Activated T-helper 9 cell treated with anti-CD3 and anti-CD28 coated beads, Interleukin-2, amount 50 U/mL, for 16 hours (primary cell): ENCODE results near the gene DCST1.
A peak's percentile ranks its signal among the peaks of the same experiment; 100 is the strongest.

ENCODE experiments used
- DNase-seq: peaks from one replicate; pipeline ENCODE4 v3.0.0-alpha.2; 2020; ENCODE audit warnings: low read depth

DCST1 gene

DNA sequence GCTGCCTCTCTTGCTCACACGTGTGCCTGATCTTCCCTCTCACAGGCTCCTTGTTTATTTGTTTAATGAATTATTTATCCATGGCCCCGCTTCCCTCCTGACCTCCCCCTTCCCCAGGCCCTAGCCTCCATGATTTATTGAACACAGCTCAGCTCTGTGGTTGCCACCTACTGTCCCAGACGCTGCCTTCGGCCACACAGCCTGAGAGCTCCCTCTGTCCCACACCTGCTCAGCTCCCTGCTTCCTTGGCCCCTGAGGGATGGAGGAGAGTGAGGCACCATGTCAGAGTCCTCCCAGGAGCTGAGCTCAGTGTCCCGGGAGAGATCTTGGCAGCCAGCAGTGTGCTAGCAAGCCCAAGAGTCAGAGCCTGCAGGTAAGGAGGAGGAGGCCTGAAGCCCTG lies 41.9 kb downstream of the DCST1 start:
- DNase-seq = no peak

DNA sequence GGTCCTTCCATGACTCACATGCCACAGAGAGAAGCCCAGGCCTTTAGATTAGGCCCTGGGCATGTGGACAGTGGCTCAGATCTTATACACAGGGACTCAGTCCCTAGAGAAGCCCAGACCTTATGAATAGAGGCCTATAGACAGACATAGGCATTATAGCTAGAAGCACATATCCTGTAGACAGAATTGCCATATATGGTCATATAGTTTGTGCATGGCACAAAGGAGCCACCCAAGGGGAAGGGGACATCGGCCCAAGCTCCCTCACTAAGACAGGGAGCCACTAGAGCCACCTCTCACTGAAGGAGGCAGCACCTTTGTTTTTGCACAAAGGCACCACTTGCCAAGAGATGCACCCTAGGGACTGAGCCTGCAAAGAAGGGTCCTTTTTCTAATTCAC lies 42.7 kb downstream of the DCST1 start:
- no peak for DNase-seq

DNA sequence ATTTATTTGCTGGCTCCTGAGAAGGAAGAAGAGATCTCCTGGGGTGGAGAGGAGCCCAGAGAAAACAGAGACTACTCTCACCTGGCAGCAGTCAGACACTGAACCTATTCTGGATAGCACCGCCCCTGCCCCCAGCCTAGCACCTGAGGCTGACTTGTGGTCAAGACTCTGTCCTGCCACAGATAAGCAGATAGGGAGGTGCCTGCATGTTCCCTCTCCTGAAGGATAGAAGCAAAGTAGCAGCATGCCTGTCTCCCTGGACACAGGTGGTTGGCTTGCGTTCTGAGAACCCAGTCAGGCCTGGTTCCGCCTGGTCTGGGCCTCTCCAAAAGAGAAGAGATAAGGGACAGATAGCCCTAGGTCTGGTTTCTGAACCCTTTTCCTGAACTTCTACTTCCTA lies 43.7 kb downstream of the DCST1 start:
- no peak for DNase-seq

DNA sequence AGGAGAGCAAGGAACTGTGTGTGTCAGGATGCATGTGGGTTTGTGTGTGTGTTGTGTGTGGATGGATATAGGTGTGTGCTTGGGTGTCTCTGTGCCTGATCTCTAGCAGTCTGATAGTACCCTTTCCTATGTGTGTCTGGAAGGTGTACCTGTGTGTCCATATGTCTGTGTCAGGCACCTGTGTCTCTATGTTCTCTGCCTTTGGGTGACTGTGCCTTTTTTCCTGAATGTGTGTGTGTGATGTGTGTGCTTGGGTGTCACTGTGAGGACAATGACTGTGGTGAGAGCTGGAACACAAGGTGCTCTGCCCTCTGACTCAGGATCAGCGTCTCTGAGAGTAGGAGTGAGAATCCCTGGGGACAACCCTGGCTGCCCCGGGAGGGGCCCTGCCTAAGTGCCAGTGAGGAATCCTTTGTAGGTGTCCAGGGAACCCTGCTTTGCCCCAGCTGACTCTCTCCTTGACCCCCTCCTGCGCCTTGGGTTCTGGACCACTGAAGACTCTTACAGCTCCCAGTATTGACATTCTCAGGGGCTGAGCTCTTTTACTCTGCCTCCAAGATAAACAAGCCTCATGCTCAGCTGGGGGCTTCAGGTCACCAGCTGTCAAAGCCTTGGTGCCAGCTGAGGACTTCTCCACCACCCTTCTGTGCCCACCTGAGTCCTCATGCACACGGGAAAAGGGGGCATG lies 44.3 kb downstream of the DCST1 start:
- DNase-seq = no peak

DNA sequence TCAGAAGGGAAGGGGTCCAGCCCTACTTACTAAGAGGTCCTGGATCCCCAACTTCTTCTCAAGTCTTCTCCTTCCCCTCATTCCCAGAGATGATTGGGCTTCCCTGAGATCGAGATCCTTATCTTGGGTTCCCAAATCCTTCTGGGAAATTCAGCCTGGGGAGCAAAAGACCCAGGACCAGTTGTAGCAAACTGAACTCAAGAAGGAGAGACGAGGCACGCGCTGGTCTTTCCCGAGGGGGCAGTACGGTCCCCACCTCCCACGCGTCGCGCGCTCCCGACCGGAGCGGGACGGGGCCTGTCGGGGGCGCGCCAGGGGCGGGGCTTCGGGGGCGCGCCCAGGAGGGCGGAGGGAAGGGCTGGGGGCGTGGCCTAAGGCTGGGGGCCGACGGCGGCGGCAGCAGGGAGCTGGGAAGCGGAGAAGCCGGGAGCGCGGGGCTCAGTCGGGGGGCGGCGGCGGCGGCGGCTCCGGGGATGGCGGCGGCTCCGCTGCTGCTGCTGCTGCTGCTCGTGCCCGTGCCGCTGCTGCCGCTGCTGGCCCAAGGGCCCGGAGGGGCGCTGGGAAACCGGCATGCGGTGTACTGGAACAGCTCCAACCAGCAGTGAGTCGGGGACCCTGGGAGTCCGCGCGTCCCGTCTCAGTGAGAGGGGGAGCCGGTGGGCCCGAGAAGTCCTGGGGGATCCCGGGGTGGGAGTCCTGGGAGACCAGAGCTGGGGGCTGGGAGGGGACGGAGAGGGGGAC lies 45.0 kb downstream of the DCST1 start, which contains the start of gene EFNA3:
TSS of gene EFNA3 (plus strand) at position 369 of the 741 bp plus-strand sequence. CDS start at position 474, 105 bp downstream.
- peak; percentile 58 for DNase-seq

DNA sequence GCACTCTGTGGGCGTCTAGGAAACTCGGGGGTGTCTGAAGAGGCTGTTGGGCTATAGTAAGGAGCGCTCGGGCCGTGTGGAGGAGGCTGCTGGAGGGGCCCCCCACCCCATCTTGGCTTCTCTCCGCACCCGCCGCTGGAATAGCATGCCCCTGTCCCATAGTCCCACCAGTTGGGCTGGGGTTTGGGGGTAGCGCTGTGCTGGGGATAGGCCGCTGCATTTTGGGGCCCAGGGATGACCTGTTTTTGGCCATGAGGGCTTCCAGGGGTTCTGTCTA lies 45.5 kb downstream of the DCST1 start:
- DNase-seq = no peak

DNA sequence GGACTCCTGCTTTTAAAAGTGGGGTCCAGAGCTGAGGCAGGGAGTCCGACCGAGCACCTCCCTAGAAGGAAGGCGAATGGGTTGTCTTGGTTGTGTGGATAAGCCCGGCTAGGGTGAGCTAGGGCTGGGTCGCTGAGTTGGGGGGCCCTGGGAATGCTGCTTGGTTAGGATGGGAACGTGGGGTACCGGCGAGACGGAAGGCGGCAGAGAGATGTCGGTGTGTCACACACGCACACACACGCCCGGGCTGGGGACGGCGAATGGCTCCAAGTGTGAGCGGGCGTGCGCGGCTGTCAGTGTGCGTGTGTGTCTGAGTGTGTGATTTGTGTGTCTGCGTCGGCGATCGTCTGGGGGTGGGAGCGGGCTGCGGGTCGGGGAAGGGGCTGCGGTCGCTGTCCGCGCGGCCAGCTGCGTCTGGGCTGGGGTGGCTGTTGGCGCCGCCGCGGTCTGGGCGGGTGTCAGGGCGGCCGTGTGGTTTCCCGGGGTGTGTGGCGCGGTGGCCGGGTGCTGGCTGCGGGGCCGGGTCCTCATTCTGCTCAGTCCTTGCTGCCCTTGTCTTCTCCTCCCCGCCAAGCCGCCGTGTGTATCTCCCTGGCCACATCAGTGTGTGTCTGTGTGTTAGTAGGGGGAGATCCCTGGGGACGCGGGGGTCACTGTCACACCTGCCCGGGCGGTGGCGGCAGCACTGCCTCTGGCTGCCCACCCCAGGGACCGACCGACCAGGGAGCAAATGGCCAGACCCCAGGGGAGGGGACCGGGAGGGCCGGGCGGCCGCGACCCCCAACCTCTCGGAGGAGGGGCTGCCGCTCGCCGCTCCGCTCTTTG lies 46.1 kb downstream of the DCST1 start:
- DNase-seq = no peak

DNA sequence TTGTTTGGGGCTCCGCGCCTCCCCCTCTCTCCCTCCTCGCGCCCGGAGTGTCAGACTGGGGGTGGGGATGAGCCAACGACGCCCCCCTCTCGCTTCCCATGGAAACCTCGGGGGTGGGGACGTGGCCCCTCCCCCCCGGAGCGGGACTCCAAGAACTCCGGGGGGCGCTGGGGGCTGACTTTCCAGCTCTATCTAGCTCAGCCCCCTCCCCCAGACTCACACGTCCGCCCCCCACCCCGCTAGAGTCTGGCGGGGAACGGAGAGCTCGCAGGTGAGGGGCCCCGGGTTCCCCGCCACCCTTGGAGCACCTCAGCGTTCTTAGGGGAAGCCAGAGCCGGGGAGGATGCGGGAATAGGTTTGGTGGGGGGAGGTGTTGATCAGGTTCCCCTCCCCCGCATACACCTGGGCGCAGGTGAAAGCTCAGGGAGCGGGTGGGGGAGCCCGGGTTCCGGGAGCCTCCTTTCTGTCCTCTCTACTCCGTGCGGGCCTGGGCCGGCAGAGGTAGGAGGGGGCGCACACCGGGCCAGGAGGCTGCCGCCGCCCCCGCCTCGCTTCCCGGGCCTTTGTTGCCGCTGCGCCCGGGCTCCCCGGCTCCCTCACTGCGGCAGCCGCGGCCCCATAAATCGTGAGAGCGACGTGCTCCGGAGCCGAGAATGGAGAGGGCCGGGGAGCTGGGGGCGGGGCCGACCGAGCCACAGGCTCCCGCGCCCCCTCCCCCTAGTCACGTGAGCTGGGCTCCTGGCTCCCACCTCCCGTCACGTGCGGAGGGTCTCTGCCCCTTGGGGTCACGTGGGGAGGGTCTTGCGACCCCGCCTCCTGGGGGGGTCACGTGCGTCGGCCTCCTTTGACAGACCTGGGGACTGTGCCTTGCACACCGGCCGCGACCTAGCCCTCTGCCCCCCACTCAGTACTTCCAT lies 46.9 kb downstream of the DCST1 start:
- no peak for DNase-seq

DNA sequence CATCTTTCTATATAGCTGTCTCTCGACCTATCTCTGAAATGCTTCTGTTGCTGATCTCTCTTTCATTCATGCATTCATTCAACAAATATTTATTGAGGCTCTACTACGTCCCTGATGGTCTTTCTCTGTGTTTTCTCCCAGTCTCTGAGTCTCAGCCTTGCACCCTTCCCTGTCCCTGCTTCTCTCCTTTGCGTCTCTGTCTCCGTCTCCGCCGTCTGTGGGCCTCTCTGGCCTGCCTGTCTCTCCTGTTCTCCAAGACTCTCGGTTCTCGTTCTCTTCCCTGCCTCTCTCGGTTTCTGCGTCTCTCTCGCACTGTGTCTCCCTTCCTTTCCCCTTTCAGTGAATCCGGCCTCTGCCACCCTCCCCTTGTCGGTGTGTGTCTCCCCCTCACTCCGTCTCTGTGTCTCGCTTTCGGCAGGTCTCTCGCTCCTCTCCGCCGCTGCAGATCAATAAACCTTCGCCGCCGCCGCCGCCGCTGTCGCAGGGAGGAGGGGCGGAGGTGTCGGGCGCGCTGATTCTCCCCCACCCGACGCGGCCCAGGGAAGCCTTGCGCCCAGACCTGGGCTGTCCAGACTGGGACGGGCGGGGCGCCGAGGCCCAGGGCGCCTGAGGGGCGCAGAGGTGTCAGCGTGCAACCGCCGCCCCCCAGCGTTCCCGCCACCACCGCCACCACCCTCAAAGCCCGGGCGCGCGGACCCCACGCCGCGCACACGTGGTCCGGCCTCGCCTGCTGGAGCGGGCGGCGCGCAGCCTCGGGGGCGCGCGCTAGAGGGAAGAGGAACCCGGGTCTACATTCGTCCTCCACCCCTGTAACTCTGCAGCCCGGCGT lies 48.1 kb downstream of the DCST1 start:
- no peak for DNase-seq

DNA sequence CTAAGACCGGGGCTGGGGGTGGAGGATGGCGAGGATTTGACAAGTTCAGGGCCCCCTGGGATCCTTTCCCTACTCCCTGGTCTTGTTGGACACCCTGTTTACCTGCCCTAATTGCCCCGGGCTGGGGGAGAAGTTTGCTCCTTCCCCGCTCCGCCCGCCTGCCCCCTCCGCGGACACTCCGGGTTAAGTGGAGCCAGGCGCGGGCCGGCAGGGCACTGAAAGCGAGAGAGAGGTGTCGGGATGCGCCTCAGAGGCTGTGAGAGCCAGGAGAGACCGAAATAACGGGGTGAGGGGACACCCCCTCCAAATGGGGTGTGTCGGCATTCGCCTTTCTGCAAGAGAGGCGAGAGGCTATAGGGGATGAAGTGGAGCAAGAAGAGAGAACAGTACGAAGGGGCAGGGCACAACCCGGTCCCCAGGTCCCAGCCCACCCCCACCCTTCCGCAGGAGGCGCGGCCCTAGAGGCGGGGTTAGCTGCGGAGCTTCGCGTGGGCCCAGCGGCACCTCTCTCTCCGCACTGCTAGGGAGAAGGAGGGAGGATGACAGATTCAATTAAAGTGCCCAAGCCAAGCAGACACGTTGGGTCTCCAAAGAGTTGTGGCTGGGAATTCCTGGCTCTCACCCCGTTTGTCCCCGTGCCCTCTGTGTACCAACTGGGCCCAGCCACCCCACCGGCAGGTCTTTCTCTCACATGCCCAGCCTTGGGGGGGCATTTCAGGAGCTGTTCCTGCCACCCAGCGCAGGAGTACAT lies 48.9 kb downstream of the DCST1 start:
- no peak for DNase-seq

DNA sequence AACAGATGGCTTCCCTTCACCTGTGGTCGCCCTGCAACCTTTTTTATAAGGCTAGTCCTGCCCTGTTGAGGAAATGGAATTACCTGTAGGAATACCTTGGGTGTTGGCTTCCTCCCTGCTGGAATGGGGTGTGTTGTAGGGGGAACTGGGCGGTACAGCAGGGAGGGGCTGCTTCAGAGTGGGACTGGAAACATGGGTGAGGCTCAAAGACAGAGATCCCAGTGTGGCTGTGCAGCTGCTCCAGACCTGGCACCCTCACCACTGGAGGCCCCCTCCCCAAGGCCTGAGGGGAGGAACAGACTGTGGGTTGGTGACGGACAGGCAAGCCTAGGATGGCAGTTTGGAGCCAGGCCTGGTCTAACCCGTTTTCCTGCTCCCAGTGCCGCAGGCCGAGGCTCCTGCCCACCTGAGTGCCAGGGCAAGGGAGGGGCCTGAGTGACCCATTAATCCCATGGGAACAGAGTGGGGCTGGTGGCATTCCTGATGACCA lies 49.5 kb downstream of the DCST1 start:
- no peak for DNase-seq

DNA sequence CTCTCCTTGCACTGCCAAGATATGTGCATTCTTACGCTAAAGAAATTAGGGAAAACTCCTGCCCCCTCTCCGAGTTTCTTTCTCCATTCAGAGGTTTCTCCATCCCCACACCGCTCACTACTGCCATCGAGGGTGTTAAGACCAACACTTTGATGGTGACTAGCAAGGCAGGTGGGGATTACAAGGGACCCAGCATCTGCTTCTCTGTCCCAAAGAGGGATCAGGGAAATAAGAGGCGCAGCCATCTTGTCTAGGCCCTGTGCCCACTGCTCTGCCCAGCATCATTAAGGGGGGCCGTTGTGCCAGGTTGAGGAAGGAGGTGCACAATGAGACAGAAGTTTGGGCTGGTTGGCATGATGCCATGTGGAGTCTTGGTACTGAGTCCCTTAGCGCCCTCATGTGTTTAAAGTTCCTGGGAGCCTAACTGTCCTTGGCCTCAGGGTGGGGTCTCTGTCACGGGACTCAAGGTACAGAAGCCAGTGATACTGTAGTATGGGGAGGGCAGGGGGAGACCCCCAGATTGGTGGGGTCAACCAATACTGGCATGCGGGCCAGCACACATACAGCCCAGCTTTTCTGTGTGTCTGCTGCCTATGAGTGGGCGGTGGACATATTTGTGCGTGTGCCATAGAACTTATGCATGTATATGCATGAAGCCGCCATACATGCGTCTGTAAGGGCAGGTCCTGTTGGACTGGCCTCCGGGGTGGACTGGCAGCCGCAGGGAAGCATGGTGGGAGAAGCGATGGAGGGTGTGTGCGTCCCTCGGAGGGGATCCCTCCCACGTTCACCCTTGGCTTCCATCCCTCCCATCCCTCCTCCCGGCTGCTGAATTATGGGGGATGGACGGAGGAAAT lies 50.5 kb downstream of the DCST1 start:
- no peak for DNase-seq

DNA sequence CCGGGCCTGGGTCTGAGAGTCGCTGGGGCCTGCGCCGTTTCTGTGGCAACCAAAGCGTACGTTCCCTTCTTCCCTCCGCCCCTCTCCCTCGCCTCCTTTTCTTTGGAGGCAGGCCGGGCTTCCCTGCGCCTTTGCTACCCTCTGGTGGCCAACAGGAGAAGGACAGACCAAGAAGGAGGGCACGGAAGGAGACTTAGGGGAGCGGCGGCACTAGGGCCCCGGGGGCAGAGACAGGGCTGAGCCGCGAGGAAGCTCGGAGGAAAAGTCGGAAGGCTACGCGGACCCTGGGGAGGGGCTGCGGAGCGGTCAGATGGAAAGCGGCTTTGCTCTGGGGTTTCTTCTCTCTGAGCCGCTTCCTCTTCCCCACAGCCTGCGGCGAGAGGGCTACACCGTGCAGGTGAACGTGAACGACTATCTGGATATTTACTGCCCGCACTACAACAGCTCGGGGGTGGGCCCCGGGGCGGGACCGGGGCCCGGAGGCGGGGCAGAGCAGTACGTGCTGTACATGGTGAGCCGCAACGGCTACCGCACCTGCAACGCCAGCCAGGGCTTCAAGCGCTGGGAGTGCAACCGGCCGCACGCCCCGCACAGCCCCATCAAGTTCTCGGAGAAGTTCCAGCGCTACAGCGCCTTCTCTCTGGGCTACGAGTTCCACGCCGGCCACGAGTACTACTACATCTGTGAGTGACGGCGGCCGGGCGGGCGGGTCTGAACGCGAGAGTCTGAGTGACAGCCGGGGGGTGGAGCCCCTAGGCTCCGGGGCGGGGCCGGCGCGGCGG lies 51.3 kb downstream of the DCST1 start:
- DNase-seq = peak; percentile 84

DNA sequence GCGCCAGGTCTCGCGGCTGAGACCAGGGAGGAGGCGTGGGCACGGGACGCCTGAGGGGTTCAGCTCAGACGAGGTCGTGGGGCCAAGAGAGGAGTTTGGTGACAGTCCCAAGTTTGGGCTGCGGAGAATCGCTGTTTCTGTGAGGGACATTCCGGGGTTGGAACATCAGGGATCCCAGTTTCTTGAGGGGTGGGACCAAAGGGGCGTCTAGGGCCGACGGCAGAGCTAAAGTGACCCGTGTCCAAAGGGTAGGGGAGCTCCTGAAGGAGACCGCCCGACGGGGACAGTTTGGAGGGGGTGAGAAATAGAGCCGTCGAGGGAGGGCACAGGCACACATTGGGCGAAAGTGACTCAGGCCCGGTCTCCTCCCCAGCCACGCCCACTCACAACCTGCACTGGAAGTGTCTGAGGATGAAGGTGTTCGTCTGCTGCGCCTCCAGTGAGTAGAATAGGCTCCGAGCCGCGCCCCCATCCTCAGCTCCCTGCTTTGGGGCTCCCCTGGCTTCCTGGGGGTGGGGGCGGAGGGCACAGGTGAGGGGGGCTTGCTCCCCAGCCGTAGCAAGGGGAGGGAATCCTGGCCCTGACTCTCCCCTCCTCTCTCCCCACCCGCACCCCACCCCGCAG lies 52.0 kb downstream of the DCST1 start:
- peak; percentile 68 for DNase-seq

DNA sequence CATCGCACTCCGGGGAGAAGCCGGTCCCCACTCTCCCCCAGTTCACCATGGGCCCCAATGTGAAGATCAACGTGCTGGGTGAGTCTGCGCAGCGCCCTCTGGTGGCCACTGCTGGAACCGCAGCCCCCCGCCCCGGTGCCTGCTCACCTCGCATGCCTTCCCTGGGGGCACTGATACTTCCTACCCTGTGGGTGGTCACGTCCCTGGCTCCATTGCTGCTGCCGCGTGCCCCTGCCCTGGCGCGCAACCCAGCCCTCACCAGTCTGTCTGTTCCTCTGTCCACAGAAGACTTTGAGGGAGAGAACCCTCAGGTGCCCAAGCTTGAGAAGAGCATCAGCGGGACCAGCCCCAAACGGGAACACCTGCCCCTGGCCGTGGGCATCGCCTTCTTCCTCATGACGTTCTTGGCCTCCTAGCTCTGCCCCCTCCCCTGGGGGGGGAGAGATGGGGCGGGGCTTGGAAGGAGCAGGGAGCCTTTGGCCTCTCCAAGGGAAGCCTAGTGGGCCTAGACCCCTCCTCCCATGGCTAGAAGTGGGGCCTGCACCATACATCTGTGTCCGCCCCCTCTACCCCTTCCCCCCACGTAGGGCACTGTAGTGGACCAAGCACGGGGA lies 52.6 kb downstream of the DCST1 start:
- peak; percentile 73 for DNase-seq

DNA sequence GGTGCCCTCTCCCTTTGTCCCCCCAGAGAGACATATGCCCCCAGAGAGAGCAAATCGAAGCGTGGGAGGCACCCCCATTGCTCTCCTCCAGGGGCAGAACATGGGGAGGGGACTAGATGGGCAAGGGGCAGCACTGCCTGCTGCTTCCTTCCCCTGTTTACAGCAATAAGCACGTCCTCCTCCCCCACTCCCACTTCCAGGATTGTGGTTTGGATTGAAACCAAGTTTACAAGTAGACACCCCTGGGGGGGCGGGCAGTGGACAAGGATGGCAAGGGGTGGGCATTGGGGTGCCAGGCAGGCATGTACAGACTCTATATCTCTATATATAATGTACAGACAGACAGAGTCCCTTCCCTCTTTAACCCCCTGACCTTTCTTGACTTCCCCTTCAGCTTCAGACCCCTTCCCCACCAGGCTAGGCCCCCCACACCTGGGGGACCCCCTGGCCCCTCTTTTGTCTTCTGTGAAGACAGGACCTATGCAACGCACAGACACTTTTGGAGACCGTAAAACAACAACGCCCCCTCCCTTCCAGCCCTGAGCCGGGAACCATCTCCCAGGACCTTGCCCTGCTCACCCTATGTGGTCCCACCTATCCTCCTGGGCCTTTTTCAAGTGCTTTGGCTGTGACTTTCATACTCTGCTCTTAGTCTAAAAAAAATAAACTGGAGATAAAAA lies 53.4 kb downstream of the DCST1 start:
- no peak for DNase-seq
